ENCODE data around the gene FGFBP2.

DNA sequence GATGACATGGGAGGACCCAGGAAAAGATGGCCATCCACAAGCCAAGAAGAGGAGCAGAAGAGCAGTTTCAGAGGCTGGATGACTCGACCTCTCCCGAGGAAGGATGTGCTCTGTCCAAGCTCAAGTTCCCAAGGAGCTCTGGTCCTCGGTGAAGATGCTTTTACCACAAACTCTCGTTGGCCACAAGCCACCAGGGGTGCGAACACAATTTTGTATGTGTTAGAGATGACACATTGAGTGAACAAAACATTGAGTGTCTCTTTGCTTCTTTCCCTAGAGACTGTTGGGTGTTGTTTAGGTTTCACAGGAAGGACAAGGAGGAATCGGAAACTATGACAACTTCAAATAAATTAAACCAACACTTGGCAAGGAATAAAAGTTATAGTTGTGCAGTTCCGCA, 50.7 kb downstream of the FGFBP2 start:
- TF ChIP-seq, protein P1, sequence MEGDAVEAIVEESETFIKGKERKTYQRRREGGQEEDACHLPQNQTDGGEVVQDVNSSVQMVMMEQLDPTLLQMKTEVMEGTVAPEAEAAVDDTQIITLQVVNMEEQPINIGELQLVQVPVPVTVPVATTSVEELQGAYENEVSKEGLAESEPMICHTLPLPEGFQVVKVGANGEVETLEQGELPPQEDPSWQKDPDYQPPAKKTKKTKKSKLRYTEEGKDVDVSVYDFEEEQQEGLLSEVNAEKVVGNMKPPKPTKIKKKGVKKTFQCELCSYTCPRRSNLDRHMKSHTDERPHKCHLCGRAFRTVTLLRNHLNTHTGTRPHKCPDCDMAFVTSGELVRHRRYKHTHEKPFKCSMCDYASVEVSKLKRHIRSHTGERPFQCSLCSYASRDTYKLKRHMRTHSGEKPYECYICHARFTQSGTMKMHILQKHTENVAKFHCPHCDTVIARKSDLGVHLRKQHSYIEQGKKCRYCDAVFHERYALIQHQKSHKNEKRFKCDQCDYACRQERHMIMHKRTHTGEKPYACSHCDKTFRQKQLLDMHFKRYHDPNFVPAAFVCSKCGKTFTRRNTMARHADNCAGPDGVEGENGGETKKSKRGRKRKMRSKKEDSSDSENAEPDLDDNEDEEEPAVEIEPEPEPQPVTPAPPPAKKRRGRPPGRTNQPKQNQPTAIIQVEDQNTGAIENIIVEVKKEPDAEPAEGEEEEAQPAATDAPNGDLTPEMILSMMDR (IDR thresholded peaks at IDR 0.05): no peak
- TF ChIP-seq POLR2A (IDR thresholded peaks at IDR 0.05) (no peak), EP300 (IDR thresholded peaks at IDR 0.05) (no peak)

Data from upper lobe of left lung (tissue), 4 donors.